Stimulated activated CD8-positive, alpha-beta memory T cell treated with anti-CD3 and anti-CD28 coated beads, Interleukin-4, amount 100 ng/mL, for 1 hour (primary cell): ENCODE measurements around the gene TMEM198.
A peak's percentile ranks its signal among the peaks of the same experiment; 100 is the strongest.

ENCODE experiments used
- DNase-seq, 2 donors: peaks; one replicate each; pipeline ENCODE4 v3.0.0-alpha.2; 2020; ENCODE audit warnings: low read depth in 2 of 2, low spot score in 1 of 2

Gene TMEM198

DNA sequence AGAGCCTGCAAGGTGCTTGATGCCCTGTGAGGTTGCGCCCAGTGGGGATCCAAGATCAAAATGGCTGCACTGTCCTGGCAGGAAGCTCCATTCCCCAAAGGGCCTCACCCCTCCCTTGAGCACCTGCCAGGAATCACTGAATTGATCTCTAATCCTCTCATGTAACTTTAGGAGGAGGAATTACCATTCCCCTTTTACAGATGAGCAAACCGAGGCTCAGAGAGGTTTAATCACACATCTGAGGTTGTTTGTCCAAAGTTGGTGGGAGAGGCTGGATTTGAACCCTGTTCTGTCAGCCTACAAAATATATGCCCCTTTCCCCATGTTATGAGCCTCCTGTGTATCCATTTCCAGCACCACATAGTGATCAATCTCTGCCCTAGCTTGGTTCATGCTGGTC is 19.0 kb upstream of the TMEM198 start:
- DNase-seq: no peak

GRCh38 chr2:219525533-219526232 is 18.1 kb upstream of the TMEM198 start:
- DNase-seq: no peak

GRCh38 chr2:219526320-219527075 is 17.3 kb upstream of the TMEM198 start:
- no peak for DNase-seq

DNA sequence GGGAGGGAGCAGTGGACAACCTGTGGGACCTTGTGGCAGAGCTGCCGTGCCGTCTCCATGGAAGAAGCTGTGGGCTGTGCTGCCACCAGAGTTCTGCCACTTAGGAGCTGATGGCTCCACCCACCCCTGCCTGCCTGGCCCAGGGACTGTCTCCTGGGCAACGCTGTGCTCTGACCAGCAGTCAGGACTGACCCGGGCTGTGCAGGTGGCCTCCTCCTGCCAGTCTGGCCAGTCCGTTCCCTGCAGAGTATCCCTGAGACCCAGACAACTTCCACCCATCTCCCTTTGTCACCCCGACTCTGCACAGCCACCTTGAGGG is 16.8 kb upstream of the TMEM198 start:
- no peak for DNase-seq

- DNase-seq: no peak
These were observed 16.4 kb upstream of the TMEM198 start for GRCh38 chr2:219527472-219527871.

DNA sequence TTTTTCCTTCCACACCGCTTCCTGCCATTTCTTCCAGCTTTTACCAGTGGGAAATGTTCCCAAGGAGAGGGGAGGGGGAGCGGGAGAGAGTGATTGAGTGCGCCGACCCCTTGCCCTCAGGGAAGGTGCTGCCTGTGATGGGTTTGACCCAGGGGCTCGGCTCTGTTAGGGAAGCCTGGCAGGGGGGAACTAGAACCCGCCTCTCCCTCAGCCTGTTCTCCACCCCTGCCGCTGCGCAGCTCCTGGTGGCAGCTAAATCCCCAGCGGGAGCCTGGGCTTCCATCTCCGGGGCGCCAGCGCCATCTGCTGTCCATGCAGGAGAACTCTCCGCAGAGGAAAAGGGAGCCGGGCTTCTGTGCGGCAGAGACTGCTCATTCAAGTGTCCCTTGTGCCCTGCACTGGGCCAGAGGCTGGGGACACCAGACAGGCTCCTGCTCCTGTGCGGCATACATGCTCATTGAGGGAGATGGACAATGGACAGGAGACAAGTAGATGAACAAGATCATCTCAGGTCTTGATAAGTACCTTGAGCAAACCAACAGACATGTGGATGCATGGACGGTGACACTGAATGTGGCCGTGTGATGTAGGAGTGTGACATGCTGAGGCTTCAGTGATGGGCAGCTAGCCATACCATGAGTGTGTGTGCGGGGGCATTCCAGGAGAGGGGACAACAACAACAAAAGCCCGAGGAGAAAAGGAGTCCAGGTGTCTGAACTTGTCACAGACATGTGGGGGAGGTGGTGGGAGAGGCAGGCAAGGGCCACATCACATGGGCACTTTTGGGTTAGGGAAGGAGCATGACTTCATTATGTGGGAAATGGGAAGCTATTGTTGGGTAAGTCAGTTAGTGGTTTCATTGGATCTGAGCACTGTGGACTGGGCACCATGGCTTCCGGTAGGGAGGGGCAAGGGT is 13.5 kb upstream of the TMEM198 start:
- DNase-seq: peak; percentile 62 to 77

DNA sequence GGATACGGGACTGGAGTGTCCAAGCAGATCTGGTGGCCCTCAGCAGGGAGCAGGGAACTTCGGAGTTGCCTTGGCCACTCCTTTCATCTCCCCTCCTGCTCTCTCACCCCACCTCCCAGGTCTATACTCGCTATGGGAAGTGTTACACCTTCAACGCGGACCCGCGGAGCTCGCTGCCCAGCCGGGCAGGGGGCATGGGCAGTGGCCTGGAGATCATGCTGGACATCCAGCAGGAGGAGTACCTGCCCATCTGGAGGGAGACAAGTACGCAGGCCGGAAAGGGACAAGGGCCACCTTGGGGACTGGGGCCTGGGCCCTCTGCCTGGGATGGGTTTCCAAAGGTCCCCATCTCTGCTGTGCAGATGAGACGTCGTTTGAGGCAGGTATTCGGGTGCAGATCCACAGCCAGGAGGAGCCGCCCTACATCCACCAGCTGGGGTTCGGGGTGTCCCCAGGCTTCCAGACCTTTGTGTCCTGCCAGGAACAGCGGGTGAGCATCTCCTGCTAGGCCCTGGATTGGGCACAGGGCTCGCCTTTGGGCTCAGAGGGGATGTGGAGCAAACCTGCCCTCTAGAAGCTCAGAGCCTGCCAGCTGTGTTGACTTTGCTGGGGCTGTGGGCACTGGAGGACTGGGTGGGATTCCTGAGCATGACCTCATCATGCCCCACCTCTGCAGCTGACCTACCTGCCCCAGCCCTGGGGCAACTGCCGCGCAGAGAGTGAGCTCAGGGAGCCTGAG is 12.0 kb upstream of the TMEM198 start:
- no peak for DNase-seq

DNA sequence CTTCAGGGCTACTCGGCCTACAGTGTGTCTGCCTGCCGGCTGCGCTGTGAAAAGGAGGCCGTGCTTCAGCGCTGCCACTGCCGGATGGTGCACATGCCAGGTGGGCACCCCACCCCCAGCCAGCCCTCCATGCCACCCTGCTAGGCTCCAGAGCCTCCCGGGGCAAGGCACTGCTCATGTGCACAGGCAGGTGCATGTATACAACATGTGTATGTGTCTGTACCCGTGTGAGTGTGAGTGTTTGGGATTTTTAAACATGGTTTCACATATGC is 11.5 kb upstream of the TMEM198 start:
- DNase-seq: no peak

DNA sequence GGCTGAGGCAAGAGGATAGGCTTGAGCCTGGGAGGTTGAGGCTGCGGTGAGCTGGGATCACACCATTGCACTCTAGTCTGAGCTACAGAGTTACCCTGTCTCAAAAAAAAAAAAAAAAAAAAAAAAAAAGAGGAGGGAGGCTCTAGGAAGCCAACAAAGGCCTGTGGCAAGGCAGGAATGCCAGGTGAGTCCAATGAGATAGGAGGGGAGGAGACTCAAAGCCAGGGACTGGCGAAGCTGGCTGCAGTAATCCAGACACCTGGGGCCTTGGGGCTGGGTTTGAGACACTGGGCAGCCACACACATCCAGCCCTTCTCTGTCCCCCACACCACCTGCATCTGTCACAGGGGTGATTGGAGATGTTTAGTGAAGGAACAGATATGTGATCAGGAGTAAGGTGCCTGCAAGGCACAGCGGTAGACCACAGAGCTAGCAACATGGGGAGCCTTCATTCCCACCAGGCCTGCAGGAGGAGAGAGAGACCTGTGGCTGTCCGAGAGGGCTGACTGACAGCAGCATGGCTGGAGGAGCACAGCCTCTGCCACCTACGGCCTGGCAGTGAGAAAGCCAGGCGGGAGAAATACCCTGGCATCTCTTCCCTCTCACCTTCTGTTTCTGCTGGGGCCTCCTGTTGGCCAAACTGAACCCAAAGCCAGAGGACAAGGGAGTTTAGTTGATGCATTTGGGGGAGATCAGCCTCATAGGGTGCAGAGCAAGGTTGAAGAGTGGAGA is 9.7 kb upstream of the TMEM198 start:
- DNase-seq: no peak

DNA sequence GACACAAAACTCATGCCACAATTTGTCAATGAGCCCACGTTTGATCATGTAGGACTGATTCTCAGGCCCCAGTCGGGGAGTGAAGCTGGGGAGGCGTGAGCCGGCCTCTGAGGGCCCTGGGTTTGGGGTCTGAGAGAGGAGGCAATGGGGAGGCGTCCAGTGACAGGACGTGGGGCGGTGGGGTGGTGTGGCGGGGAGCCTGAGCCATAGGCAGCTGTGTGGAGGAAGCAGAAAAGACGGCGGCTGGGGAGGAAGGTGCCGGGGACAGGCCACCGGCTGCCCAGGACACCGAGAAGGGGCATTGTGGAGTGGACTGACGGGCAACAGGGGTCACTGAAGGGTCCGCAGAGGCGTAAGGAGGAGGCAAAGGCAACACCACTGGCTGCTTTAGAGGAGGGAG is 7.4 kb upstream of the TMEM198 start:
- DNase-seq: no peak

- no peak for DNase-seq
These were observed 6.9 kb upstream of the TMEM198 start for GRCh38 chr2:219536967-219537366.

DNA sequence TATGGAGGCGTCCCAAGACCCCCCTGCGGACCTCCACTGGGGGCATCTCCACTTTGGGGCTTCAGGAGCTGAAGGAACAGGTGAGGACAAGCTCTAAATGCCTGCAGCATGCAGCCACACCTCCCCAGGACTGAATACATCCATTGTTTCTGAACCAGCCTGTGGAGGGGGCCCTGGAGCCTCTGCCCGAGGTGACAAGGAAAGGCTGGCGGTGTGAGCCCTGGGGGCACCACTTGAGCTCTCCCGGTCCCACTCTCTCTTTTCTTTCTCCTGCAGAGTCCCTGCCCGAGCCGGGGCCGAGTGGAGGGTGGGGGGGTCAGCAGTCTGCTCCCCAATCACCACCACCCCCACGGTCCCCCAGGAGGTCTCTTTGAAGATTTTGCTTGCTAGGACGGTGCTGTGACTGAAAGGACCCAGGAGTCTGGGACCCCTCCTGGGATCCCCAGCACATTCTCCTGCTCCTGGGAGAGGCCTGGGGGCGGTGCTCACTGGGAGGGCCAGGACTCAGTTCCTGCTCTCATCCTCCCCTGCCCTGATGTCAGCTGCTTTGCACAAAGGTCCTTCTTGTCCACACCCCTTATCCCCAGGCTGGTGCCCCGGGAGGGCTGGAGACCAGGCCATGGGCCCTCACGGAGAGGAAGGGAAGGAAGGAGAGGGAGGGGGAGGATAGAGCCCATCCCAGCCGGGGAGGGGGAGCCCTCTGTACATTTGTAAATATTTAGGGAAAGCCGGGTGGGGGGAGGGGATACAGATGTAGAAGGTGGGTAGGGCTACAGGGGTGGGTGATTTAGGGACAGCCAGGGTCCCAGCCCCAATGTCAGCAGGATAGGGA is 6.0 kb upstream of the TMEM198 start:
- no peak for DNase-seq

- no peak for DNase-seq
These were observed 5.3 kb upstream of the TMEM198 start for GRCh38 chr2:219538504-219538951.

DNA sequence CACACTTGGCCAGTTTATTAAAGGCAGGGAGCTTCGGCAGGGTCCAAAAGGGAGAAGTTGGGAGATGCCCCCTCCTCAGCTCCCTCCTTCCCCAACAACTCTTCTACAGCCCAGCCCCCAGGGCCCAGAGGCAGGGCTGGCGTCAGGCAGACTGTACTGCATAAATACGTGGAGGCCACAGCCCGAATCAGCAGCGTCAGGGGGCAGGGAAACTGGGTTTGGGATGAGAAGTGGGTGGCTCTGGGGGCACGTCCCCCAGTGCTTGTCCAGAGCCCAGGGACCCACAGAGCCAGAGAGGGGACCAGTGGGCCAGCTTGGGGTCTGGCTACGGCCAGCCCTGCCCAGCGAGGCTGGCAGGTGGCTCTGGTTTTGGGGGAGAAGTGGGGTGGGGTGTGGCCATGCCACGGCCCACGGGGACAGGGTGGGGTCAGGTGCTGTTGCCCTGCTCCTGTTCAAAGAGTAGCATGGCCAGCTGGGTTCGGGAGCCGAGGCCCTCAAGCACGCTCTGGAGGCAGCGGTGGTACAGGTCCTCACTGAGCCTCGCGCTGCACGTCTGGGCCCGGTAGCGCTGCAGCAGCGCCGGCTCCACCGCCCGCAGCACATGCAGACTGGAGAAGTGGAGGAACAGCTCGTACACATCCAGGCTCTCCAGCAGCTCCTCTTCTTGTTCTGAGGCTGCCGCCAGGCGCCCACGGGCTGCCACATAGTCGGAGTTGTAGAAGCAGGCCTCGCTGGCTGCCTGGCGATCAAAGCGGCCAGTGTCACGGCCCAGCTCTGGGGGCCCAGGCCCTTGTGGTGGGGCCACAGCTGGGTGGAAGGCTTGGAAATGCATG is 4.7 kb upstream of the TMEM198 start:
- DNase-seq: no peak

DNA sequence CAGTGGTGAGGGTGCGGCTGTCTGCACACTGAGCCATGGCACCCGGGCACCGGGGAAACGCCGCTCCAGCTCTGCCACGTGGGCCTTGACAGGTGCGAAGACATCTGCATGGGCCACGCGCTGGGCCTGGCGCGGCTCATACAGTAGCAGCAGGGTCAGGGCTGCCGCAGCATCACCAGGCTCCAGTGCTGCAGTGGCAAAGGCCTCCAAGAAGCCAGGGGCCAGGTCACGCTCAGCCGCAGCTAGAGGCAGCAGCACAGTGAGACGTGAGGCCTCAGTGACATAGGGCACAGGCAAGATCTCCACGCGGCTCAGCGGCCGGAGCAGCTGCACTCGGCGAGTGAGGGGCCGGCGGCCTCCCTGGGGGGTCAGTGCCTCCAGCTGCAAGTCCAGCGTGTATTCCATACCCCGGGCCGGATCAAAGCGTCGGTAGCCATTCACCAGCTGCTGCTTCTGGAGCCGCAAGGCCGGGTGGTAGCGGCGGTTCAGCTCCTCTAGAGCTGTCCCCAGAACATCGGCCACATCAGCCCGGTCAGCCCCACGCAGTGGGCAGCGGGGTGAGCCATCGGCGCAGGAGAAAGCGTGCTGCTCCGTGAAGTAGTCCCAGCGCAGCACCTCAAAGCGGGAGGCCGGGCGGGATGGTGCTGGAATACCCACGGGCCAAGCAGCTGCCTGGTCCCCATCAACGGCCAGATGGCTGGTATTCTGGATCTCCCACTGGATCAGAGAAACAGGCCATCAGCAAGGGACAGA is 3.7 kb upstream of the TMEM198 start:
- DNase-seq: no peak

- no peak for DNase-seq
These were observed 2.9 kb upstream of the TMEM198 start for GRCh38 chr2:219540784-219541504.

DNA sequence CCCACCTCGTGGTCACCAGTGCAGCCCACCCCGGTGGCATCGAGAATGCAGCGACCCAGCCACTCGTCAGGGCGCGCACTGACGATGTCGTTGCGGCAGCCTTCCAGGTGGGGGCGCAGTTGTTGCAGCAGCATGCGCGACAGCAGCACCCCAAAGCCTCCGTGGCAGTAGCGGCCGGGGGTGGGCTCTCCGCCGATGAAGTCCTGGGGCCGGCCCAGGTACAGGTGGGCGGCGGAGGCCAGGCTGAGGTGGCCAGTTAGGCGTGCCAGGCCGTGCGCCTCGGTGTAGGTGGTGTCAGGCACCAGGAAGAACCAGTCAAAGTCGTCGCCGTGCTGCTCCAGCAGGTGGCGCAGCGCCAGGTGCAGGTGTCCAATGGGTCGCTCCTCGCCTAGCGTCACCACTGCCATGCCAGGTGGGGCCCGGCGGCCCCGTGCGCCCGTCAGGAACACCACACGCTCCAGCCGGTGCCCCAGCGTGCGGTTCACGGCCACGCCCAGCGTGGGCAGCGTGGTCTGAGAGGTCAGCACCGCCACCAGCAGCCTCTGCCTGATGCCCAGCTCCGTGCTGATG is 2.1 kb upstream of the TMEM198 start:
- DNase-seq: peak; percentile 60 to 69
